Jurkat, Clone E6-1 (cell line): Measurements from ENCODE around the gene RPS13. TPM values are rescaled to one million over a fixed set of nuclear protein-coding genes. Genes with fewer than 3 reads are reported as not detected.
"Not testable (repeated sequence)": the region's sequence is repeated elsewhere in the genome, so short reads cannot be mapped to it uniquely, and the experiment has no call there.

Source experiments
- DNase-seq: peaks from one replicate; pipeline ENCODE4 v3.0.0-alpha.2; 2011; ENCODE audit warnings: low read depth, low spot score
- H3K4me3 ChIP-seq: 2 replicates; pipeline ENCODE4 v1.5.1; 2011; ENCODE audit warnings: mild to moderate bottlenecking, low read length, control low read depth, moderate library complexity
- polyA plus RNA-seq: library from polyadenylated mRNA; unstranded; fragments of >200 nt; gene quantifications from one replicate; pipeline ENCODE4 v1.2.1, GENCODE V29; 2012; ENCODE audit warnings: missing spikeins; ENCODE audit not compliant: insufficient read length, insufficient read depth

Gene RPS13
- polyA plus RNA-seq = 2,643 TPM

DNA sequence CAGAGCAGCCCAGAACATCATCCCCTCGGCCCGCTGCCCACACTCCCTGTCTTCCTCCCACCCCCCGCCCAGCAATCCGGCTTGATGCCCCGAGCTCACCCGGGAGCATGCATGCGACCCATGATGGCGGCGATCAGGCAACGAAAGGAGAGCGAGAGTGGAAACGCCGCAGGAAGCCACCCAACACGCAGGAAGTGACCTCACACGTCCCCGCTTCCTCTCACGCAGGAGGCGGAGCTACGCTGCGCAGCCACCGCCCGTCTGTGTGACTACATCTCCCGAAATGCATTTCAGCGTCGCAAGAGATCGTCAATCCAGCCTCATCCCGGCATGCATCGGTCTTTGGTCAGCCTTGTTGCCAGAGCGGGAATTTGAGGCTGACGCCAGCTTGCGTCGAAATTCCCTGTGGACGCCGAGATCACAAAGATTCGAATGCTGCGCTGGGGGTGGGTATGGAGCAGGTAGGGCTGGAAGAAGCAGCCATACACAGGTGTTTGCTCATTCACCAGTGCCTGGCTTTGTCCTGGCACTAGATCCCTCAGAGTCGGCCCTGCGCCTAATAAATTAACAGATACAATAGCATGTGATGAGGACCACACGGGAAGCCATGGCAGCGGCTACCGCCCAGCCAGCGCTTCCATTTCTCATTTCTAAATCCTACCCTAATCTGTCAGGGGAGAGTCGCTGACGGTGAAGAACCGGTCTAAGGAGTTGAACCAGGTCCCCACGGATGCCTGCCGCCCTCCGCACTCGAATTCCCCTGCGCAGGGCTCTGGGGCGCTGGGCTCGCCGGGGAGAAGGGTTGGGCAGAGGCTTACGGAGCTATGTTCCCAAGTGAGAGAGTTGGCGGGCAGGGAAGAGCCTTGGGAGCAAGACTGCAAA lies at the start of gene RPS13:
TSS of gene RPS13 (minus strand) at position 148 of the 882 bp plus-strand sequence. CDS start at position 122, 26 bp downstream.
- peak; percentile 98 for DNase-seq
- peak within 1 kb of the TSS; percentile 99 for H3K4me3 ChIP-seq

DNA sequence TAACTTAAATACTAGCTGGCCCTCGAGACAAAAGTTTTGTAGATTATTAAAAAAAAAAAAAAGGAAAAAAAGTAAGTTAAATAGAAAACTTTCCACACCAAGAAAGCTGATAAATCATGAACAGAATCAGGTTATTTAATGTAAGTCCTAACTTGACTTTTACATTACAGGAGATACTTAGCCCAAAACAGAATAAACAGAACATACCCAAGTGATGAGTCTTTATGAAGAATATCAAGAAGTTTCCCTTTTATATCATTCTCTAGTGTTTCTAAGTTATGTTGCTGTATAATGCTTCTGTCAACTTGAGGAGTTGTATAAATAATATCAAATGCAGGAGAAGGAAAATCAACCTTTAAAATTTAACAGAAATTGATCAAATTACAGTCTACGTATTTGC lies 44.5 kb upstream of the RPS13 start:
- DNase-seq = no peak
- no peak overlapping the region for H3K4me3 ChIP-seq

DNA sequence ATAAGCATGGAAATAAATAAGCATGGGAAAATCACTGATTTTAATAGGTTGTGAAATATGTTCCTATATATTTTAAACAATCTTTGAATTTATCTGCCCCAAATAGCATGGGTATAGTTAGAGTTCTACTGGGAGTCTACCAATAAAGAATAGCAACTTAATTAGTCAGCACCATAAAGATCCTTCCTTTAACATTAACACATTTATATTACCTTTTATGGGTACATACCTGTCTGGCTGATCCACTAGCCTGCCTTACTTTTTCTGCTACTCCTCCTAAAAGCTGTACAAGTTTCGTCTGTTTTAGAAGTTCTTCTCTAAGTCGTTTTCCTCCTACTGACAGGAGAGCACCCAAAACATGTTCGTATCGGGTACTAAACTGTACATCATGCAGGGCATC lies 39.8 kb upstream of the RPS13 start:
- no peak for DNase-seq
- no peak overlapping the region for H3K4me3 ChIP-seq

DNA sequence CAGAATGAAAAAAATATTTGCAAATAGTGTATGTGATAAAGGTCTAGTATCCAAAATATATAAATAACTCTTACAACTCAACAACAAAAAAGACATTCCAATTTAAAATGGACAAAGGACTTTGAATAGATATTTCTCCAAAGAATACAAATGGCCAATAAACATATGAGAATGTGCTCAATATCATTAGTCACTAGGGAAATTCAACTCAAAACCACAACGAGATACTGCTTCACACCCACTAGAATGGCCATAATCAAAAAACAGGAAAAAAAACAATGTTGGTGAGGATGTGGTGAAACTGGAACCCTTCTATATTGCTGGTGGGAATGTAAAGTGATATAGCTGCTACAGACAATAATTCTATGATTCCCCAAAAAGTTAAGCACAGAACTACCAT lies 38.6 kb upstream of the RPS13 start:
- no peak overlapping the region for H3K4me3 ChIP-seq
- no peak for DNase-seq

- DNase-seq, H3K4me3 ChIP-seq: not testable (repeated sequence)
Observed at GRCh38 chr11:17107745-17108144, 30.3 kb upstream of the RPS13 start.

- H3K4me3 ChIP-seq, DNase-seq: not testable (repeated sequence)
Observed at GRCh38 chr11:17105404-17106040, 28.1 kb upstream of the RPS13 start.

DNA sequence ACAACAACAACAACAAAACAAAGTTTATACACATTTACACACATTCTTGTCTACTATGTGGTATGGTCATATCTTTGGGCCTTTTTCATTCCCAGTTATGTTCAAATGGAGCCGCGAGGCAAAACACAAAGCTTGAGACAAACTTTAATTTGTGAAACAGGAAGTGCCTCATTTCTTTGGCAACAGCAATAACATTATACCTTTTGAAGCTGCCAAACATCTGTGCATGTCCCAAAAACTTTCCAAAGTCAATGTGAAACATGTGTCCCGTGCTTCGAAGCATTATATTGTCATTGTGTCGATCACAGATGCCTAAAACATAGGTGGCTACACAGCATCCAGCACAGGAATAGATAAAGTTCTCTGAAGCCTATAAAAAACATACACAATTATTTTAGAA lies 25.0 kb upstream of the RPS13 start:
- no peak overlapping the region for H3K4me3 ChIP-seq
- no peak for DNase-seq

DNA sequence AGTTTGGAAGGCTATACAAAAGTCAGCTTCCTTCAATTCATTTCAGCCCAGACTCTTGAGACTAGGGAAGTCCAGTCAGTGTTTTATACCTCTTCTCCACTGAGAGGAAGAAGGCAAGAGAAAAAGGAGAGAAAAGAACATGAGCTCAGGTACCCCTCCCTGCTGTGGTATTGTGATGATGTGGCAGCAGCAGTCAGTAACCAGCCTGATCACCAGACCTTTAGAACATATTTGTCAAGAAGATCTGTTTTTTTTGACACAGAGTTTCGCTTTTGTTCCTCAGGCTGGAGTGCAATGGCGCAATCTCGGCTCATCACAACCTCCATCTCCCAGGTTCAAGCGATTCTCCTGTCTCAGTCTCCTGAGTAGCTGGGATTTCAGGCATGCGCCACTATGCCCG lies 21.2 kb upstream of the RPS13 start:
- DNase-seq = no peak

GRCh38 chr11:17098038-17098437 lies 20.6 kb upstream of the RPS13 start:
- no peak for DNase-seq
- no peak overlapping the region for H3K4me3 ChIP-seq

More for the DNA sequence above, 21.2 kb upstream of the RPS13 start:
- no peak overlapping the region for H3K4me3 ChIP-seq

- H3K4me3 ChIP-seq, DNase-seq: not testable (repeated sequence)
Observed at GRCh38 chr11:17085976-17086375, 8.5 kb upstream of the RPS13 start.

GRCh38 chr11:17077240-17077519 lies 287 bp downstream of the RPS13 start:
- no peak for DNase-seq
- H3K4me3 ChIP-seq = peak overlapping the region; percentile 99

GRCh38 chr11:17076517-17077239 lies 789 bp downstream of the RPS13 start:
- DNase-seq = no peak
- peak overlapping the region; percentile 99 for H3K4me3 ChIP-seq

- peak overlapping the region; percentile 99; the same call in 1 of the 2 replicates for H3K4me3 ChIP-seq
- no peak for DNase-seq
Observed at GRCh38 chr11:17075506-17075905, 2.0 kb downstream of the RPS13 start.

DNA sequence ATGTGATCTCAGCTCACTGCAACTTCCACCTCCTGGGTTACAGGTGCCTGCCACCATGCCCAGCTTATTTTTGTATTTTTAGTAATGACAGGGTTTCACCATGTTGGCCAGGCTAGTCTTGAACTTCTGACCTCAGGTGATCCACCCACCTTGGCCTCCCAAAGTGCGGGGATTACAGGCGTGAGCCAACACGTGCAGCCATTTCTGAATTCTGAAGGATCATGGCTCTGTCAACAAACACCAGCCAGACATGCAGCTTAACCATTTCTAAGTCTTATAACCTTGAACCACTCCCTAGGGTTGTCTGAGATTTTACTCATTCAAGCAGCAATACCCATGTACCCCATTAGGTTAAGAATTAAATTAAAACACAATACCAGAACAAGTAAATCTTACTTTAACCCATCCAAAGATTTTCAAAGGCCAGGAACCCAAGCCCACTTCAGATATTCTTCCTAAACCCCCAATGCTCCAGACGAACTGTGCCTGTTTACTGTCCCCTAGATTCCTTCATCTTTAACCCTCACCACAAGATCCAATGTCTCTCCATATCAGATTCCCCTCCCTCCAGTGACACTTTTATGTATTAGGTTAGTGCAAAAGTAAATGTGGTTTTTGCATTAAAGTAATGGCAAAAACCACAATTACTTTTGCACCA lies 4.0 kb downstream of the RPS13 start:
- H3K4me3 ChIP-seq = no peak overlapping the region
- DNase-seq = no peak

DNA sequence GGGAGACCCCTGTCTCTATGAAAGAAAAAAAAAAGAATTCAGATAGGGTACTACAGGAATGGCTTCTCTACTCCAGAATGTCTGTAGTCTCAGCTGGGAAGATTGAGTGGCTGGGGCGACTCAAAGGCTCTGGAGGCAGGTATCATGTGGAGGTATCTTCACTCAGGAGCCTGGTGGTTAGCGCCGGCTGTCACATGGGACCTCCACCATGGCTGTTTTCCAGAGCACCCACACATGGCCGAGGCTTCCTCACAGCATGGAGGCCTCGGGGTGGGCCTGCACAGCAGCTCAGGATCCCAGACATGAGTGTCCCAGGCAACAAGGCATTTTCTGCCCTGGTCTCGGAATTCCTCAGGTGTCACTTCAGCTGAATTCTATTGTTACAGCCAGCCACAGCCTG lies 10.1 kb downstream of the RPS13 start:
- no peak for DNase-seq

GRCh38 chr11:17066691-17067090 lies 10.8 kb downstream of the RPS13 start:
- H3K4me3 ChIP-seq = no peak overlapping the region
- no peak for DNase-seq

More for the DNA sequence above, 10.1 kb downstream of the RPS13 start:
- H3K4me3 ChIP-seq = no peak overlapping the region

DNA sequence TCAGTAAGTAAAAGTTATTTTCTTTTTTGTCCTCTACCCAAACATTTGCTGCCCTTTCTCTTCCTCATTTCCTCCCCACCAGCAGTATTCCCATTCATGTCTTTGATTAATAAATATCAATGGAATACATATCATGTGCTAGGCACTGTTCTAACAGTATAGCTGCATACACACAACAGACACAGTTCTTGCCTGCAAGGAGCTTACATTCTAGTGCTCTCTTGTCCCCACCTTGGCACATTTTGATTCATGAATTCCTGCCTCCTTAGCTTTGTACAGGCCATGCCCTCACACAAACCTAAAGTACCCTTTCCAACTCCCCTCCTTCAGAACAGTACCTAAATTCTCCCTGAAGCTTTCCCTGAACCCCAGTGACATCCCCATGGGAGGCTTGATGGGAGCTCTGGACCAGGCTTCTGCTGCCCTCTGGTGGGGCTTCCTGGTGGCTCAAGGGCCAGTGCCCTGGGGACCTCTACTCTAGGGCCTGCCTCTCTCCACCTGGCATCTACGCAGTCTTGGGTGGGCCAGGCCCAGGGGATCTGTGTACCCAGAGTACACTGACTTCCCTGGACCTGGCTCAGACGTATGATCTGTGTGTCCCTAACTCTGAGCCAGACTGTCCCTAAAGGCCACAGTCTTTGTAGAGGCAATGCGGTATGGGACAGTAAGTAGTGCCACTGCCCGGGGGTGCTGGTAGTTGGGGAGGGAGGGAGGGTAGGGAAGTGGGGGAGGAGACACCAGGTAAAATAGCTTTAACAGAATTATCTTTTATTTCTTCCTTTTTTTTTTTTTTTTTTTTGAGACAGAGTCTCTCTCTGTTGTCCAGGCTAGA lies 14.1 kb downstream of the RPS13 start:
- H3K4me3 ChIP-seq = no peak overlapping the region
- no peak for DNase-seq

GRCh38 chr11:17051146-17051545 lies 26.3 kb downstream of the RPS13 start:
- DNase-seq, H3K4me3 ChIP-seq: not testable (repeated sequence)

DNA sequence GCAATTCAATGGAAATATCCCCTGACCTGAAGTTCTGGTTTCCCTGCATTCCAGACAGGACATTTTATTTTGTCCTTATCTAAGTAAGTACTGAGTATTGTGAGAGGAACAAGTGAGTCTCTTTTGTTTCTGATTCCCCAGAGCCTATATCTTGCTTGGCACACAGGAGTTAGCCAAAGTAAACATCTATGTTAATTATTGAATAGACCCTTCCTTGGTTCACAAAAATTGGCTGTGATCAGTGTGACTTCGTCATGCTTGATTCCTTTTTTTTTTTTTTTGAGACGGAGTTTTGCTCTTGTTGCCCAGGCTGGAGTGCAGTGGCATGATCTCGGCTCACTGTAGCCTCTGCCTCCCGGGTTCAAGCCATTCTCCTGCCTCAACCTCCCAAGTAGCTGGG lies 29.0 kb downstream of the RPS13 start:
- not testable (repeated sequence) for DNase-seq

More for the DNA sequence above, 29.0 kb downstream of the RPS13 start:
- H3K4me3 ChIP-seq = not testable (repeated sequence)
